Panc1 (cell line): ENCODE results near the gene KAT2A. TPM values are rescaled to one million over a fixed set of nuclear protein-coding genes. Genes with fewer than 3 reads are reported as not detected.

Source experiments
- ATAC-seq: fragments of 200-7000 bp; cut with Tn5 transposase; 2 replicates; pipeline ENCODE4 v1.9.1; 2020; ENCODE audit warnings: mild to moderate bottlenecking, moderate library complexity
- BruUV-seq: library from RNA; stranded (reverse); fragments of 400-500 nt; replicated peaks from 2 replicates; lab custom pipeline; 2021; lab: Mats Ljungman, UMichigan
- CTCF ChIA-PET: fragments of 300-600 bp; sonication (Branson Sonifier 250); formaldehyde crosslinking; loops from one replicate; lab custom pipeline; 2022; ENCODE audit warnings: antibody characterized with exemption; lab: Charles Lee
- POLR2A ChIA-PET: fragments of 300-600 bp; sonication (Branson Sonifier 250); formaldehyde crosslinking; loops from one replicate; lab custom pipeline; 2022; ENCODE audit warnings: antibody characterized with exemption; lab: Charles Lee
- DNase-seq: peaks from one replicate; pipeline ENCODE4 v3.0.0-alpha.2; 2010; ENCODE audit warnings: low read depth, low spot score
- H3K27ac ChIP-seq: 2 replicates; pipeline ENCODE4 v1.5.1; 2011; ENCODE audit warnings: mild to moderate bottlenecking, low read length, inconsistent platforms
- H3K27me3 ChIP-seq: fragments of 200-500 bp; sonication (Bioruptor generic); 2 replicates; pipeline ENCODE4 v1.6.0; 2014; ENCODE audit warnings: low read length, inconsistent platforms; ENCODE audit not compliant: control insufficient read depth, insufficient read depth
- H3K36me3 ChIP-seq: fragments of 200-500 bp; sonication (Bioruptor generic); 2 replicates; pipeline ENCODE4 v1.5.1; 2014; ENCODE audit warnings: inconsistent platforms, mild to moderate bottlenecking, low read length, moderate library complexity; ENCODE audit not compliant: control insufficient read depth, insufficient read depth
- H3K4me1 ChIP-seq: 2 replicates; pipeline ENCODE4 v1.5.1; 2011; ENCODE audit warnings: inconsistent platforms, mild to moderate bottlenecking, low read length, moderate library complexity; ENCODE audit not compliant: control insufficient read depth, insufficient read depth
- H3K4me3 ChIP-seq, 2 experiments: 2 replicates each; pipeline ENCODE4 v1.5.1; 2011 to 2012; ENCODE audit warnings: low read depth in 2 of 2, low read length in 2 of 2, mild to moderate bottlenecking in 2 of 2, inconsistent platforms in 1 of 2, moderate library complexity in 1 of 2
- H3K9me3 ChIP-seq: fragments of 200-500 bp; sonication (Bioruptor generic); 2 replicates; pipeline ENCODE4 v1.5.1; 2014; ENCODE audit warnings: low read depth, mild to moderate bottlenecking, inconsistent platforms, low read length, moderate library complexity; ENCODE audit not compliant: control insufficient read depth, insufficient read depth
- CTCF ChIP-seq: fragments of 450-650 bp; IDR thresholded peaks from 2 replicates; pipeline ENCODE4 v1.5.1; 2017; ENCODE audit warnings: mild to moderate bottlenecking
- POLR2AphosphoS5 ChIP-seq: IDR thresholded peaks from 2 replicates; pipeline ENCODE4 v1.6.1; 2012; ENCODE audit warnings: mild to moderate bottlenecking, low read depth, low read length, moderate library complexity
- REST ChIP-seq, 2 experiments: IDR thresholded peaks; 2 replicates each; pipeline ENCODE4 v1.6.1; 2011 to 2012; ENCODE audit warnings: low read depth in 2 of 2, control low read depth in 1 of 2, low read length in 1 of 2, mild to moderate bottlenecking in 1 of 2, moderate library complexity in 1 of 2; ENCODE audit not compliant: insufficient read depth in 1 of 2
- SIN3A ChIP-seq: IDR thresholded peaks from 2 replicates; pipeline ENCODE4 v1.6.1; 2012; ENCODE audit warnings: low read depth, mild to moderate bottlenecking, low read length, moderate library complexity, borderline replicate concordance; ENCODE audit not compliant: insufficient read depth
- TCF7L2 ChIP-seq: IDR thresholded peaks from 2 replicates; pipeline ENCODE4 v1.6.1; 2011; ENCODE audit warnings: mild to moderate bottlenecking, low read depth, low read length, inconsistent platforms
- in situ Hi-C: cut with HindIII; loops from 2 replicates; pipeline ENCODE4 v1.10.0; 2016; ENCODE audit warnings: low sequenced_read_pairs, low pct_unique_long_range_greater_than_20kb
- intact Hi-C: fragments of 100-400 bp; cut with micrococcal nuclease; formaldehyde crosslinking; loops from one replicate; pipeline ENCODE4 v1.10.0; 2022; ENCODE audit not compliant: unreplicated experiment
- total RNA-seq: library from RNA; stranded (reverse); gene quantifications from one replicate; pipeline ENCODE4 v1.2.1, GENCODE V29; 2021; ENCODE audit not compliant: unreplicated experiment

The KAT2A gene
- total RNA-seq, 1 experiment from 2014 or later: 67.0 TPM

GRCh38 chr17:42118545-42118944 is 2.6 kb downstream of the KAT2A start:
- Histone ChIP-seq H3K4me3 (no peak overlapping the region), H3K36me3 (no peaks in the 10 kb centered on the region), H3K9me3 (no peaks in the 10 kb centered on the region), H3K27me3 (no peaks in the 10 kb centered on the region), H3K4me1 (peaks cover 7% of the 10 kb centered on the region; the same call in 1 of the 2 replicates), H3K27ac (no peak overlapping the region)
- intact Hi-C loops: no loop called here
- ATAC-seq (no peak), DNase-seq (no peak)
- in situ Hi-C loops: no loop called here
- CTCF ChIA-PET: interaction anchor here (0.7 kb wide), 1 partner anchor 152 kb away, joined by 3 read pairs; no protein-coding TSS in a partner anchor
- no TSS peak for BruUV-seq
- POLR2A ChIA-PET: no interaction called here
- peak; percentile 65 for TF ChIP-seq CTCF
- TF ChIP-seq POLR2AphosphoS5: no peak

DNA sequence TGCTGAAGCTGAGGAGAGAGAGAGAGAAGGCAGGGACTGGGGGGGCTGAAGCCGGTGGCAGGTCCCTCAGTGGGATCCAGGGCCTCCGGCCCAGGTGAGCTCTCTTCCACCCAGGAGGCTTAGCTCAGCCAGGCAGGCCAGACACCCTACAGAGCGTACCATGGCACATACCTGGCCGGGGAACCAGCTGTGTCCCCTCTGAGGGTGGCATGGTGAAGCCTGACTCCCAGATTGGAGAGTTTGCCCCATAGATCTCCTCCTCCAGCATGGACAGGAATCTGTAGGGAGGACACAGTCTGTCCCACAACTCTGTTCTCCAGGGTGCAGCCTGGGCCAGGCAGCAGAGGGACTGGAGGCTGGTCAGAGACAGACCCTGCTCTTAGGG is 3.0 kb downstream of the KAT2A start:
- TF ChIP-seq REST (IDR thresholded peaks at IDR 0.05; ENCODE audit: insufficient read depth in 1 of 2, low read depth in 2 of 2, low read length in 1 of 2) (no peak), CTCF (no peak), POLR2AphosphoS5 (no peak), TCF7L2 (no peak), SIN3A (no peak)
- Histone ChIP-seq H3K9me3 (no peaks in the 10 kb centered on the region), H3K27ac (no peak overlapping the region), H3K36me3 (no peaks in the 10 kb centered on the region), H3K27me3 (no peaks in the 10 kb centered on the region), H3K4me3 (no peak overlapping the region), H3K4me1 (peaks cover 9% of the 10 kb centered on the region)
- intact Hi-C loops: no loop called here
- DNase-seq: no peak
- in situ Hi-C loops: no loop called here
- no peak for ATAC-seq
- ChIA-PET POLR2A (no interaction called here), CTCF (interaction anchor here (0.7 kb wide), 1 partner anchor 152 kb away, joined by 3 read pairs; no protein-coding TSS in a partner anchor)
- no TSS peak for BruUV-seq
